Measurements from ENCODE around the gene RUBCNL.

DNA sequence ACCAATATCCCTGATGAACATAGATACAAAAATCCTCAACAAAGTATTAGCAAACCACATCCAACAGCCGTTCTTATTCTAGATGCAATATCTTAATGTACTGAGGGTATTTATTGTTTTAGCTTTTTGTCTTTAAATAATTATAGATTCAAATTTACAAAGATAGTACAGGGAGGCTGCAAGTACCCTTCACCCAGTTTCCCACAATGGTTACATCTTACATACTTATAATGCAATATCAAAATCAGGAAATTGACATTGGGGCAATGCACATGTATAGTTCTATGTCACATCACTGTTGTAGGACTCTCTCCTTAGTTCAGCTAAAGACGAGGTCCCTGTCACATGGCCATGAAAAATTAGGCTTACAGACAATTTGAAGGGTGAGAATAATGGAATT, 75.8 kb downstream of the RUBCNL start:
- TF ChIP-seq, protein P1, sequence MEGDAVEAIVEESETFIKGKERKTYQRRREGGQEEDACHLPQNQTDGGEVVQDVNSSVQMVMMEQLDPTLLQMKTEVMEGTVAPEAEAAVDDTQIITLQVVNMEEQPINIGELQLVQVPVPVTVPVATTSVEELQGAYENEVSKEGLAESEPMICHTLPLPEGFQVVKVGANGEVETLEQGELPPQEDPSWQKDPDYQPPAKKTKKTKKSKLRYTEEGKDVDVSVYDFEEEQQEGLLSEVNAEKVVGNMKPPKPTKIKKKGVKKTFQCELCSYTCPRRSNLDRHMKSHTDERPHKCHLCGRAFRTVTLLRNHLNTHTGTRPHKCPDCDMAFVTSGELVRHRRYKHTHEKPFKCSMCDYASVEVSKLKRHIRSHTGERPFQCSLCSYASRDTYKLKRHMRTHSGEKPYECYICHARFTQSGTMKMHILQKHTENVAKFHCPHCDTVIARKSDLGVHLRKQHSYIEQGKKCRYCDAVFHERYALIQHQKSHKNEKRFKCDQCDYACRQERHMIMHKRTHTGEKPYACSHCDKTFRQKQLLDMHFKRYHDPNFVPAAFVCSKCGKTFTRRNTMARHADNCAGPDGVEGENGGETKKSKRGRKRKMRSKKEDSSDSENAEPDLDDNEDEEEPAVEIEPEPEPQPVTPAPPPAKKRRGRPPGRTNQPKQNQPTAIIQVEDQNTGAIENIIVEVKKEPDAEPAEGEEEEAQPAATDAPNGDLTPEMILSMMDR (optimal IDR thresholded peaks at IDR 0.05 in 1 of 3, IDR thresholded peaks at IDR 0.05 in 1 of 3, conservative IDR thresholded peaks at IDR 0.05 in 1 of 3; ENCODE audit: extremely low read depth in 1 of 3, insufficient read depth in 2 of 3, low read length in 3 of 3), result no peak
- no peak for TF ChIP-seq EZH2 (IDR thresholded peaks at IDR 0.05; ENCODE audit: low read length)

Measured in keratinocyte (primary cell).